PFSK-1 (cell line): Measurements from ENCODE around the gene TBC1D22B.

Source experiments
- FOXP2 ChIP-seq: optimal IDR thresholded peaks from 2 replicates; pipeline ENCODE3; 2011; ENCODE audit warnings: borderline replicate concordance, control low read depth, inconsistent platforms; ENCODE audit not compliant: insufficient read depth; ENCODE audit errors: extremely low read length, extremely low read depth
- POLR2AphosphoS5 ChIP-seq: IDR thresholded peaks from 2 replicates; pipeline ENCODE4 v1.6.1; 2012; ENCODE audit warnings: low read depth, mild to moderate bottlenecking, control low read depth, low read length, moderate library complexity
- SIN3A ChIP-seq: IDR thresholded peaks from 2 replicates; pipeline ENCODE4 v1.6.1; 2012; ENCODE audit warnings: mild to moderate bottlenecking, low read length, moderate library complexity, borderline replicate concordance; ENCODE audit not compliant: insufficient read depth
- TAF1 ChIP-seq: IDR thresholded peaks from 2 replicates; pipeline ENCODE4 v1.6.1; 2012; ENCODE audit warnings: low read length, control low read depth, borderline replicate concordance; ENCODE audit not compliant: insufficient read depth

DNA sequence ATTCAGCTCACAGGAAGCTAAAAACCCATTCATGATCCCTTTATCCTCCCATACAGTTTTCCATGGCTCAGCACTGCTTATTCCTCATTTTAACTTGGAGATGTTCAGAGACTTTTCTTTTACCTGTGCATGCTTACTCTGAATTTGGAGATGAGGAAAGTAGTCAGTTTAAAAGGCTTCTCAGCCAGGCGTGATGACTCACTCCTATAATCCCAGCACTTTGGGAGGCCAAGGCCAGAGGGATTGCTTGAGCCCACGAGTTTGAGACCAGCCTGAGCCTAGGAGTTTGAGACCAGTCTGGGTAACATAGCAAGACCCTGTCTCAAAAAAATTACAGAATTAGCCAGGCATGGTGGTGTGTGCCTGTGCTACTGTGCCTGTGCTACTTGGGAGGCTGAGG lies 30.7 kb downstream of the TBC1D22B start:
- no peak for TF ChIP-seq SIN3A
- no peak for TF ChIP-seq TAF1
- no peak for TF ChIP-seq POLR2AphosphoS5
- no peak for TF ChIP-seq FOXP2
